Measurements from ENCODE around the gene NDUFV1.
A peak's percentile ranks its signal among the peaks of the same experiment; 100 is the strongest.

NDUFV1 gene

GRCh38 chr11:67632175-67632981, 25.6 kb downstream of the NDUFV1 start:
- no peak for TF ChIP-seq CTCF (IDR thresholded peaks at IDR 0.05; ENCODE audit: insufficient read depth, low read length, poor library complexity, severe bottlenecking)
- no peaks in the 10 kb centered on the region for H3K36me3 ChIP-seq (ENCODE audit: control insufficient read depth, insufficient read depth, low read length)
- no peak for DNase-seq (ENCODE audit: extremely low read depth, insufficient read length)
- no peaks in the 10 kb centered on the region; the same call in 1 of the 2 replicates for H3K27me3 ChIP-seq (replicated peaks; ENCODE audit: control insufficient read depth, insufficient read depth, low read length)
- H3K4me3 ChIP-seq (replicated peaks; ENCODE audit: low read depth, low read length): no peak overlapping the region

- TF ChIP-seq CTCF (IDR thresholded peaks at IDR 0.05; ENCODE audit: insufficient read depth, low read length, poor library complexity, severe bottlenecking): no peak
Measured at GRCh38 chr11:67632982-67633755, 26.4 kb downstream of the NDUFV1 start.

GRCh38 chr11:67633758-67634365, 27.1 kb downstream of the NDUFV1 start:
- no peak overlapping the region for H3K4me3 ChIP-seq (replicated peaks; ENCODE audit: low read depth, low read length)

More at GRCh38 chr11:67632982-67633755, 26.4 kb downstream of the NDUFV1 start:
- no peaks in the 10 kb centered on the region for H3K36me3 ChIP-seq (ENCODE audit: control insufficient read depth, insufficient read depth, low read length)
- no peak for DNase-seq (ENCODE audit: extremely low read depth, insufficient read length)
- no peaks in the 10 kb centered on the region; the same call in 1 of the 2 replicates for H3K27me3 ChIP-seq (replicated peaks; ENCODE audit: control insufficient read depth, insufficient read depth, low read length)
- no peak overlapping the region for H3K4me3 ChIP-seq (replicated peaks; ENCODE audit: low read depth, low read length)

GRCh38 chr11:67634366-67635230, 27.9 kb downstream of the NDUFV1 start:
- DNase-seq (ENCODE audit: extremely low read depth, insufficient read length): peak; percentile 9
- Histone ChIP-seq H3K4me3 (replicated peaks; ENCODE audit: low read depth, low read length) (no peak overlapping the region), H3K36me3 (ENCODE audit: control insufficient read depth, insufficient read depth, low read length) (no peaks in the 10 kb centered on the region), H3K27me3 (replicated peaks; ENCODE audit: control insufficient read depth, insufficient read depth, low read length) (no peaks in the 10 kb centered on the region; the same call in 1 of the 2 replicates)
- no peak for TF ChIP-seq CTCF (IDR thresholded peaks at IDR 0.05; ENCODE audit: insufficient read depth, low read length, poor library complexity, severe bottlenecking)

More at GRCh38 chr11:67633758-67634365, 27.1 kb downstream of the NDUFV1 start:
- DNase-seq (ENCODE audit: extremely low read depth, insufficient read length): no peak
- Histone ChIP-seq H3K27me3 (replicated peaks; ENCODE audit: control insufficient read depth, insufficient read depth, low read length) (no peaks in the 10 kb centered on the region; the same call in 1 of the 2 replicates), H3K36me3 (ENCODE audit: control insufficient read depth, insufficient read depth, low read length) (no peaks in the 10 kb centered on the region)
- no peak for TF ChIP-seq CTCF (IDR thresholded peaks at IDR 0.05; ENCODE audit: insufficient read depth, low read length, poor library complexity, severe bottlenecking)

- DNase-seq (ENCODE audit: extremely low read depth, insufficient read length): no peak
- Histone ChIP-seq H3K27me3 (replicated peaks; ENCODE audit: control insufficient read depth, insufficient read depth, low read length) (no peaks in the 10 kb centered on the region; the same call in 1 of the 2 replicates), H3K36me3 (ENCODE audit: control insufficient read depth, insufficient read depth, low read length) (no peaks in the 10 kb centered on the region), H3K4me3 (replicated peaks; ENCODE audit: low read depth, low read length) (no peak overlapping the region)
- TF ChIP-seq CTCF (IDR thresholded peaks at IDR 0.05; ENCODE audit: insufficient read depth, low read length, poor library complexity, severe bottlenecking): no peak
Measured at GRCh38 chr11:67635231-67635521, 28.4 kb downstream of the NDUFV1 start.
